ENCODE results near the gene TBC1D8B.

DNA sequence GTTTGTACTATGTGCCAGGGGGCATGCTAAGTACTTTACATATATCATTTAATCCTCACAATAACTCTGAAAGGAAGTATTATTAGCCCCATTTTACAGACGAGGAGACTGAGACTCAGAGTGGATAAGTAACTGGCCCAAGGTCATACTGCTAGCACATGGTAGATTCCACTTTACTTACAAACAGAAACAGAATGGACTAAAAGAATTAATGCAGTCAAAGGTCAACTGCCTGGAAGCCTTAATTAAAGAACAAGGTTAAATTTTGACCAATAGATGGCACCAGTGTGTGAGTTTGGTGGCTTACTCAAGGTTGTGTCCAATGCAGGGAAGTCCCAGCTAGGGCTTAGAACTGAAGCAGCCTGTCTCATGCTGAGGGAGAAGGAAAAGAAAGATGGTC, 96.0 kb downstream of the TBC1D8B start:
- no peak for TF ChIP-seq EZH2 (IDR thresholded peaks at IDR 0.05; ENCODE audit: borderline replicate concordance)
- TF ChIP-seq CTCF (IDR thresholded peaks at IDR 0.05; ENCODE audit: poor library complexity), result peak; percentile 39
